OCI-M1 (cell line): ENCODE data around the gene CAPS2.
A peak's percentile ranks its signal among the peaks of the same experiment; 100 is the strongest.

Experiments
- DNase-seq: peaks from one replicate; lab custom pipeline; 2025; lab: John Stamatoyannopoulos, UW

Gene CAPS2

DNA sequence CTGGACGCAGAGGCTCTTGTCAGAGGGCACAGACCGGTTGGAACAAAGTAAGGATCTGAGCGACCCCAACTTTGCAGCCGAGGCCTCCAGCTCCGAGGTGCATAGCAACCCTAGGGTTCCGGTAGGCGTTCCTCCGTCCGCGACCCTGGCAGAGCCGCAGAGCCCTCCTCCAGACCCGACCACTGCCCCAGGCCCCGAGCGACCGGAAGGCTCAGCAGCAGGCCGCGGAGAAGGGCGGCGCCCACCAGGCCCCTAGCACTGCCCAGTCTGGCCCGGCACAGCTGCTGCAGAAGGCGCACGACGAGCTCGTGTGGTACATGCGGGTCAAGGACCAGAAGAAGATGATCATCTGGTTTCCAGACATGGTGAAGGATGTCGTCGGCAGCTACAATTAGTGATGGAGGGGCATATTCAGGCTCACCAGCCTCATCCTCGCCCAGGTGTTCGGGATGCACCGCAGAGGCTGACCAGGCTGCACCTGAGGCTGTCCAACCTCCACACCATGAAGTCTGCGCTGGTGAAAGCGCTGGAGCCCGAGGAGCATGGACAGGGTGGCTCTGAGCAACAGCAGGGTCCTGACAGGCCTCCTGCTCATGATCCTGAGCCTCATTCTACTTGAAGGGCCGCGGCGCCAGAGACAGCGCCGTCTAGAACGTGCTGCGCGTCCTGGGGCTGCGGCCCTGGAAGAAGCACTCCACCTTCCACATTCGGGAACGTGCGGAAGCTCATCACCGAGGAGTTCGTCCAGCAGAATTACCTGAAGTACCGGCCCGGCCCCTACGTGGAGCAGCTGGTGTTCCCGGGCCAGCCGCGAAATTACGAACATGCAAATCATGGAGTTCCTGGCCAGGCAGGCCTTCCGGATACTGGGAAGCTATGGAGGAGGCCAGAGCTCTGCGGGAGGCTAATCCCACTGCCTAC is 24.5 kb downstream of the CAPS2 start:
- DNase-seq: no peak

DNA sequence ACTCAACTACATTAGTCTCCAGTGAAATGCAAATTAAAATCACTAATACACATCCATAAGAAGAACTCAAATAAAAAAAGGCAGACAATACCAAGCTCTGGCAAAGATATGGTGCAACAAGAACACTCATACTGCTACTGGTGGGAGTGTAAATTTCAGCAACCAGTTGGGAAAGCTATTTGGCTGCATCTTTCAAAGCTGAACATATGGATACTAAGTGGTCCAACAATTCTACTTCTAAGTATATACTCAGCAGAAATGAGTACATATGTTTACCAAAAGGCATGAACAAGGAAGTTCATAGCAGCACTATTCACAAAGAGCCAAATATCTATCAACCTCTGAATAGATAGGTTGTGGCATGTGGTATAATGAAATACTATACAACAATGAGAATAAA is 27.3 kb downstream of the CAPS2 start:
- DNase-seq: no peak

DNA sequence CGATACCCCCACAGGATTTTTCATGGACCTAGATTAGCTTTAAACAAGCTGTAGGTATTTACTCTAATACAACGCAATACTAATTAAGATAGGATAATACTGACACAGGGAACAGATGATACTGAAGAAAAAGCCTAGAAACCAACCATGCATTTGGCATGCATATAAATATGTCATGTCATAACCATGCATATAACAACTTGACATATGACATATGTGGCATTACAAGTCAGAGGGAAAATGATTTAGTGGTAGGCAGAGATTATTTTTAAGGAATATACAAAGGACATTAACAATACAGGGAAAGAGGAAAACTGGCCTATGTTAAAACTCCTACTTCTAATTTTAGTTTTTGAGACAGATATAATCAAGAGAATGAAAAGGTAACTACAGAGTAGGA is 27.9 kb downstream of the CAPS2 start:
- DNase-seq: no peak

DNA sequence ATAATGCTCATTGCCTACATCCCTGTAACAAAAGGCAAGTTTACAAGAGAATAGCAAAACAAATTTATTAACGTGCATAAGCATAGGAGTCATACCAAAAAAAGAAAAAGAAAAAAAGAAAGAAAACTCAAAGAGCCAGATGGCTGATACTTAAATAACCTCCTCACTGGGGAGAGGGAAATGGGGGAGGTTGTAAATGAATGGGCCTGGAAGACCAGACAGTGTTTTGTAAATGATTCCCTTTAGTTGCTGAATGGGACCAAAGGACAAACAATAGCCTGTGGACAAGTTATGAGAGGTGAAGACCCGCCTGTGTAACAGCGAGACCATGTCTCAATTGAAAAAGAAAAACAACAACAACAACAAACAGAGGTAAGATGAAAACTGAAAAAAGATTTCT is 35.3 kb downstream of the CAPS2 start:
- no peak for DNase-seq

DNA sequence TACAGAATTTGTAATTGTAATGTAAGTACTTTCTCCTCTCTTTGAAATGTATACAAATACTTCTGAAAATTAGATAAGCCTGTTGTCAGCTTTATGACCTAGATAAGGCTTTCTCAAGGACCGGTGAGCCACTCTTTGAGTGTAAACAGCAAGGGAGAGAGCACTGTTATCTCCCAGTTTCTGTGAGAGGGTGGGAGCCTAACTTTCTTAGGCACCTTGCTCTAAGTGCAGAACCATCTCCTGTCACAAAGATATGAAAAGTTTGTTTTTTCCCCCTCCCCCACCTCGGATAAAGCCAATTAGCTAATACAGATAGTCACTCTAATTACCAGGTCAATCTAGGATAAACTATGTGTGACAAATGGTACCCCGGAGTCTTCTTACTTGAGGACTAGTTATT is 35.8 kb downstream of the CAPS2 start:
- no peak for DNase-seq

DNA sequence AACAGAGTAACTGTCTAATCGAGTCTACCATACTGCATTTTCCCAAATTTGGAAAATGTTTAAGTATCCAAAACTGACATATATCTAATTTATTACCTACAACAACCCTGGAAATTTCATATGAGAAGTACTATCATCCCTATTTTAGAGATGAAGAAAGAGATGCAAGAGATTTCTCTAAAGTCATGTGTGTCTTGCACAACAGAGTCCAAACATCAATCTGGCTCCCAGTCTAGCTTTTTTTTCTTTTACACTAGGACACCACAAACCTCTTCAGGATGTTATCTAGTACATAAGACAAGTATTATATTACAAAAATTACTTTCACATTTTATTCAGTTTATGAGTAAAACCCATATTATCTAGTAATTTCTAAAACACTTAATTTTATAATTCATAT is 39.1 kb downstream of the CAPS2 start:
- DNase-seq: no peak

DNA sequence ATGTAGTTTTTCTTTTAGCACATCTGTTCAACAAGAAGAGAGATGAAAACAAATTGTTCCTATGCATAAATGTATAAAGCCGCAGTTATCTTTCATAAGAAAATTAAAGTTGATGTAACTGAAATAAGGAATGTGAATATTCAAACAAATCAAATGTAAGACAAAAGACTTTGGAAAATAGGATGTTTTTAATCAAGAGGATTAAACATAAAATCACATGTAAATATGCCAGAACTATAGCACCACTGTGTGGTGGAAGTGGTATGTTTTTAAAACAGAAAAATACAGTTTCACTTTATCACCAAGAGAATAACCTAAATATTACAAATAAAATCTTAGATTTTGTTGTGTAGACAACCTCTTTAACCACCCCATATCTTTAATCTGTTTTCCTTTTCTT is 40.4 kb downstream of the CAPS2 start:
- peak; percentile 44 for DNase-seq

DNA sequence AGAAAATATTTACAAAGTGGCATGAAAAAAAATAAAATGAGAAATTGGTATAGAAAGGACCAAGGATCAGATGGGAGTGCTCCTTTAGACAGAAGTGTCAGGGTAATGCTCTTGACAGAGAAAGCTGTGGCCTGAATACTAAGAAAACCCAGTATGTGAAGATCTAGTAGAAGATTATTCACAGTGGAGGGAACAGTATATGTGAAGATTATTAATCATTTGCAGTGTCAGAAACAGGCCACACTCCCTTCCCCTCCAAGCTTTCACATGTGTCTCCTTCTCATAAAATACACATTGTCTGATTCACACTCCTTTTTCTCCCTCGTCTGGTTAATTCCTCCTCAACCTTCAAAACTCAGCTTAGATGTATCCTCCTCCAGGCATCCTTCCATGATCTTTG is 41.3 kb downstream of the CAPS2 start:
- no peak for DNase-seq

DNA sequence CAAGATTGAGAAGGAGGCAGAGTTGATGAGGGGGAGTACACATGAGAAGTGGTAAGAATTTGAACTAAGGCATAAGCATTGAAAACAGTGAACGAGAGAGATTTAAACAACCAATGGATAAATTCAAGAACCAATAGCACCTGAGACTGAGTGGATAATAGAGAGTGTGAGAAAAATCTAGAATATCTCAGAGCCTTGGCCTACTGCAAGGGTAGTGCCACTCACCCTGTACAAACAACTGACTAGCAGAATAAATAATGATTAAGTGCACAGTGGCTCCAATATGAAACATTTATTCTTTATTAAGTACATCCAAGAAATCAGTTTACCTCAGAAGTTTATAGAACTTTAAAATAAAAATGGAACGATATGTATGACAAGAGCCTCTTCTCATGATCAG is 54.4 kb downstream of the CAPS2 start:
- DNase-seq: no peak

DNA sequence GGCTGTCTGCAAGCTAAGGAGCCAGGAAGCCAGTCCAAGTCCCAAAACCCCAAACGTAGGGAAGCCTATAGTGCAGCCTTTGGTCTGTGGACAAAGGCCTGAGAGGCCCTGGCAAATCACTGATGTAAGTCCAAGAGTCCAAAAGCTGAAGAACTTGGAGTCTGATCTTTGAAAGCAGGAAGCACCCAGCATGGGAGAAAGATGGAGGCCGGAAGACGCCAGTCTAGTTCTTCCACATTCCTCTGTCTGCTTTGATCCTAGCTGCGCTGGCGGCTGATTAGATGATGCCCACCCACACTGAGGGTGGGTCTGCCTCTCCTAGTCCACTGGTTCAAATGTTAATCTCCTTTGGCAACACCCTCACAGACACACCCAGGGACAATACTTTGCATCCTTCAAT is 58.5 kb downstream of the CAPS2 start:
- no peak for DNase-seq

DNA sequence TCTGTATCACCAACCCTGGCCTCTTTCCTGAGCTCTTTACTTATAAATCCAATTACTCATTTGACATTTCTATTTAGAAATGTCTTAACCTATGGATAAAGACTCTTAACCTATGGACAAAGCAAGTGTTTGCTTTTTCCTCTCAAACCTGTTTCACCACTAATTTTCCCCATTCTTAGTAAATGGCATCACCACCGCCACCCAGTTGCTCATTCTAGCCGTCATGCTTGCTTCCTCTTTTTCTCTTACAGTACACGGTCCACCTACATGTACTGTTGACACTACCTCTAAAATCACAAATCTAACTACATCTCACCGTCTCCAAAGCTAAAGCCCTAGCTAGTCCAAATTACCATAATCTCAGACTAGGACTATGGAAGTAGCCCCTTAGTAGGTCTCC is 60.0 kb downstream of the CAPS2 start:
- peak; percentile 21 for DNase-seq

DNA sequence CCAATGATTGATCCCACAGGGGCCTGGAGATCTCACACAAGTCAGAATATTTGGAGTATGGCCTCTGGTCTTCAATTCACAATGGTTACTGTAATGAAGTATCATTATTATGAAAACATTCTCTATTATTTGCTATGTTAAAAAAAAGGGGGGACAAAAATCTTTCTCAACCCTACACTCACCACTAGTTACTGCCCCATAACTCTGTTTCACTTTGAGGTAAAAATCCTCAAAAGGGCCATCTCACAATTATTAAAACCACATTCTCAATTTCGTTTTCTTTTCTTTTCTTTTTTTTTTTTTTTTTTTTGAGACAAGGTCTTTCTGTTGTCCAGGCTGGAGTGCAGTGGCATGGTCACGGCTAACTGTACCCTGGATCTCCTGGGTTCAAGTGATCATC is 60.9 kb downstream of the CAPS2 start:
- DNase-seq: no peak

DNA sequence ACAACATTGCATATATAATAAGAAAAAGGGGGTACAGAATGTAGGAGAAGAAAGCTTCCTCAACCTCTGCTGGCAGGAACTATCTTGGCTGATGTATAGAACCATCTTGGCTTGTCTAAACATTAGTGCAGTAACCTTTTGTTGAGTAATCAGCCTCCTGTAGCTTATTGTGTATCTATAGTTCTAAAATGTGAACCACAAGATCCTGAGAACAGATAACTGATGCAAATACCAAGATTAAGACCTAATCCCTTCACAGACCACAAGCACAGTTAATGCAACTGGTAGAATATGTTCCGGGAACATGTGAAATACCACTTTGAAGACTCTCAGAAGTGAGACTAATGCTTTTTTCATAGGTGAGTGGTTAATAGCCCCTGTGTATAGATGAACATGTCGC is 69.8 kb downstream of the CAPS2 start:
- no peak for DNase-seq

DNA sequence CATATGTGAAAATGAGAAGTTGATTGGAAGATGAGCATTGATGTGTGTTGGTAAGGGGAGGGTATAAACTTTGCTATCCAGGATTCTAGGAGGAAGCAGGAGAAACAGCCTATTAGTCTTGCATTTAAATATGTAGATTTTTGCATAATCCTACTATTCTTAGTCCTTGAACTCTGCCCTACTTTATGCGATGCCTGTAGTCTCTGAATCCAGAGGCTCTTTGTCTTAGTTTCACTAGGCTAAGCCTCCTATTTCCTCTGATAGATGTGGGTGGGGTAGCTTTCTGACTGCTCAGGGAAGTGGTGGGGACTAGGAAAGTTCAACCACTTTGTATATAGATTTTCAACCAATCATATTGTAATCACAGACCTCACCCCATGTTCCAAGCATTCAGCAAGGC is 71.0 kb downstream of the CAPS2 start:
- DNase-seq: no peak

DNA sequence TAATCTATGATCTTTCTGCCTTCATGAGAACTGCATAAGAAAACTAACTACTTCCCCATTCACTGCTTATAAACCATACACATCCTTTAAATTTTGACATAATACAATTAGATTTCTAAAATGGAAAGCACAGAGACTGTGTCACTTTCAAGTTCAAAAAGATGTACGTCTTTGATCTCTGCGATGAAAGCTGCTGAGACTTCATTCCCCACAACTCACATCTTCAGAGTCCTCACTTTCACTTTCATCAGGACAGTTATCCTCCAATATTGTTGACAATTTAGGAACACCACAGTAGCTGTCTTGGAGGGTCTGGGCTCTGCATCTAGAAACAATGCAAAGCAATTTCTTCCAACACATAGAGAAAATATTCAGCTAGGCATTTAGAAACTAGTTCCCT is 72.6 kb downstream of the CAPS2 start:
- DNase-seq: peak; percentile 43

DNA sequence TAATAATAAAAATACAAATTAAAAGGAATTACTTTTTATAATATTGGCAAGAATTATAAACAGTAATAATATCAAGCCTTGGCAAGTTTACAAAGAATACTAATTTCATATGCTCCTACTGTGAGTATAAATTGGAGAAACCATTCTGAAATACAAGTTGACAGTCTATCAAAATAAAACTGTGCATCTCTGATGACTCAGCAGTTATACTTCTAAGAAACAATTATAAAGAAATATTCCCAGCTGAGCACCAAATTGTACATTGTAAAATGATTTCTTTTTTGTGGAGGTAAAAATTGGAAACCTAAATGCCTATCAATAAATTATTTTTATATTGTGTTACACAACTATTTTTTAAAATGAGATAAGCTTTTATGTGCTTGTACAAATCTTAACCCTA is 85.0 kb downstream of the CAPS2 start:
- no peak for DNase-seq

DNA sequence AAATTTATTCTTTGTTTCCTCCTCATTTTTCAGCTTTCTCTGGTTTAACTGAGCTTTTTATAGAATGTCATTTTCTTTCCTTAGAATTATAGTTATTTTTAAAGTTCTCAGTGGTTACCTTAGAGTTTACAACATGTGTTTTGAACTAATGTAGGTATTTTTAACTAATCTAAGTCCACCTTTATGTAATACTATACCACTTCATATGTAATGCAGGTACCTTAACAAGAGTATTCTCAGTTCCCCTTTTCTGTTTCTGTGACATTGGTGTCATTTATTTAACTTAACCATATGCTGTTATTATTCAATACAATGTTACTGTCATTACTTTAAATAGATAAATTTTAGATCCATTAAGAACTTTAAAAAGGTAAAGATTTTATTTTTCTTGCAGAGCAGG is 90.1 kb downstream of the CAPS2 start:
- DNase-seq: no peak

DNA sequence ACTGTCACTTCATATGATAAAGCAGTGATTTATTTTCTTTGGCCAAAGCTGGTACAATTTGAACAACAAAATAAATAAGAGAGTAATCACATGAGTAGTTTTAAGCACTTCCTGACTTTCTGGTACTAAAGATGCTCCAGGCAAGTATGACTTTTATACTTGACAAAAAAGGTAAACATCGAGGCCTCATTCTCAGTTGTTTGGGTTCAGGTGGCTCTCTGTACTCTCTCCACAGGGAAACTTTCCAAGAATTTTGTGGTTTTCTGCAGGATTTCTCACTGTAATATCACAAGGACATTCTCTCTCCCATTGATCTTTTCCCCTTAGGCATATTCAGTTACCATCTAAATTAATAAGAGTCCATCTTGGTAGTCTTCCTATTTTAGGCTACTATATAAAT is 93.9 kb downstream of the CAPS2 start:
- DNase-seq: no peak

DNA sequence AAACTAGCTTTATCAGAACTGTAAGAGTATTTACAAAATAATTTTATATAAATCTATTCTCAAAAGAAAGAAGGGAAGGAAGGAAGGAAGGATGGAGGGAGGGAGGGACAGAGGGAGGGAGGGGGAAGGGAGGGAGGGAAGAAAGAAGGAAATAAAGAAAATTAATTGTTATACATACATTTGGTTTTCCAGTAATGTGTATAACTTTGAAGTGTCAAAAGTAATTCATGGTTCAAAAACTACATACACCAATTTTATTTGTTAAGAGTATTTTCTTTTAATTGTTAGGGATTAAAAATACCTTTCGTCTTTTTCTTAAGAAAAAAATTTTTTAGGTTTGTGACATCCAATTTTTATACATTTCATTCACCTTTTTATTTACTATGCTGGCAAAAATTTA is 103.0 kb downstream of the CAPS2 start:
- DNase-seq: no peak
